Right lobe of liver (tissue), 6 donors: ENCODE results near the gene FAAH. TPM values are rescaled to one million over a fixed set of nuclear protein-coding genes. Genes with fewer than 3 reads are reported as not detected.

Experiments used
- ATAC-seq, 4 donors: fragments of 200-7000 bp; cut with Tn5 transposase; one replicate each; pipeline ENCODE4 v1.9.1; 2020; ENCODE audit warnings: mild to moderate bottlenecking in 4 of 4, moderate library complexity in 4 of 4
- DNase-seq, 3 donors: peaks; one replicate each; pipeline ENCODE4 v3.0.0-alpha.2; 2020
- H3K27ac ChIP-seq, 3 donors: fragments of 200-600 bp; one replicate each; pipeline ENCODE4 v1.8.0; 2022
- H3K27me3 ChIP-seq, 2 donors: fragments of 200-600 bp; one replicate each; pipeline ENCODE4 v1.8.0; 2022
- H3K36me3 ChIP-seq, 4 donors: fragments of 200-600 bp; sonication (generic) in 1 of 4; one replicate each; pipeline versions ENCODE4 v1.5.1 to v1.8.0; 2017 to 2022; ENCODE audit warnings: control low read depth in 1 of 4
- H3K4me1 ChIP-seq, 4 donors: fragments of 200-600 bp; sonication (generic) in 1 of 4; one replicate each; pipeline versions ENCODE4 v1.5.1 to v1.8.0; 2017 to 2022; ENCODE audit warnings: control low read depth in 1 of 4
- H3K4me3 ChIP-seq, 3 donors: fragments of 200-600 bp; one replicate each; pipeline ENCODE4 v1.8.0; 2022
- H3K9me3 ChIP-seq, 4 donors: fragments of 200-600 bp; sonication (generic) in 1 of 4; one replicate each; pipeline versions ENCODE4 v1.5.1 to v1.8.0; 2017 to 2022; ENCODE audit warnings: control low read depth in 1 of 4
- CTCF ChIP-seq, 4 donors: fragments of 200-600 bp in 3 of 4; fragments of 450-650 bp in 1 of 4; IDR thresholded peaks; one replicate each; pipeline versions ENCODE4 v1.5.1 to v1.8.0; 2016 to 2022; ENCODE audit warnings: antibody characterized with exemption in 4 of 4, mild to moderate bottlenecking in 2 of 4
- POLR2A ChIP-seq: fragments of 450-650 bp; IDR thresholded peaks from one replicate; pipeline ENCODE4 v1.6.1; 2017; ENCODE audit warnings: antibody characterized with exemption, mild to moderate bottlenecking
- WGBS: methylation state at CpG from one replicate; pipeline ENCODE4 v1.1.6; 2018; ENCODE audit warnings: low coverage, low lambda C conversion rate; ENCODE audit not compliant: insufficient coverage; ENCODE audit errors: missing lambda C conversion rate; 5-methylcytosine and 5-hydroxymethylcytosine counted together
- intact Hi-C, 2 donors: fragments of 100-400 bp; cut with DNase I; formaldehyde crosslinking; loops; one replicate each; pipeline versions ENCODE4 v1.11.2 to v1.14.1; 2022
- total RNA-seq, 6 experiments: library from RNA; depleted of rRNA in 2 of 6; stranded (reverse); fragments of >200 nt in 2 of 6; fragmentation: NEBNext Ultra II Directional in 3 of 6; extraction: Animal tissue kit (Norgen Biotek cat#: 25700) in 3 of 6; gene quantifications; one replicate each; pipeline versions ENCODE4 v1.1.0 to v1.2.4, GENCODE V29; 2016 to 2023
- donor health status: DM: no; HTN: yes; CAD: no.
- donor health status: DM: no; HTN: no; CAD: no.
- donor health status: DM: no; HTN: no; CAD: no.
- donor health status: DM: no; HTN: yes; CAD: no.
- donor health status: DM: no; HTN: yes; CAD: no.

Gene FAAH
- total RNA-seq, 6 experiments from 2014 or later: 26.6 to 48.7 (median 33.5) TPM

- ATAC-seq (no peak), DNase-seq (no peak)
- intact Hi-C loops: no loop called here
- Histone ChIP-seq H3K9me3 (no peaks in the 10 kb centered on the region), H3K4me1 (no peaks in the 10 kb centered on the region), H3K27ac (no peak overlapping the region), H3K36me3 (no peaks in the 10 kb centered on the region), H3K27me3 (no peaks in the 10 kb centered on the region), H3K4me3 (no peak overlapping the region)
- no CpG with 5 or more reads among the region's 1 CpG for WGBS
- TF ChIP-seq CTCF (IDR thresholded peaks at IDR 0.05) (no peak), POLR2A (no peak)
These were observed 14.1 kb upstream of the FAAH start for GRCh38 chr1:46379996-46380395.

GRCh38 chr1:46380508-46380907 is 13.6 kb upstream of the FAAH start:
- DNase-seq: no peak
- Histone ChIP-seq H3K4me3 (no peak overlapping the region), H3K27me3 (no peaks in the 10 kb centered on the region), H3K4me1 (no peaks in the 10 kb centered on the region), H3K36me3 (no peaks in the 10 kb centered on the region), H3K27ac (no peak overlapping the region), H3K9me3 (no peaks in the 10 kb centered on the region)
- ATAC-seq: no peak
- intact Hi-C loops: no loop called here
- TF ChIP-seq POLR2A: no peak
- TF ChIP-seq CTCF (IDR thresholded peaks at IDR 0.05): no peak

- ATAC-seq: no peak
- no peak overlapping the region for H3K4me3 ChIP-seq
- peaks cover 0 to 7% (median 3%) of the 10 kb centered on the region in 4 donors for H3K4me1 ChIP-seq
- no peaks in the 10 kb centered on the region for H3K27me3 ChIP-seq
- intact Hi-C loops: no loop called here
- no peaks in the 10 kb centered on the region for H3K36me3 ChIP-seq
- H3K27ac ChIP-seq: no peak overlapping the region
- 89% methylated on average over 11 of the region's 12 CpGs for WGBS
- no peak for TF ChIP-seq POLR2A
- TF ChIP-seq CTCF (IDR thresholded peaks at IDR 0.05): no peak
- H3K9me3 ChIP-seq: no peaks in the 10 kb centered on the region
- DNase-seq: no peak
These were observed 607 bp upstream of the FAAH start for GRCh38 chr1:46393510-46393909.

GRCh38 chr1:46394872-46395465 is 852 bp downstream of the FAAH start:
- peak in 1 of 3 donors; percentile 64 for DNase-seq
- Histone ChIP-seq H3K4me1 (peaks cover 0 to 7% (median 3%) of the 10 kb centered on the region in 4 donors), H3K36me3 (no peaks in the 10 kb centered on the region), H3K4me3 (peak overlapping the region; percentile 43 to 71 (median 70)), H3K27me3 (no peaks in the 10 kb centered on the region), H3K27ac (peak overlapping the region in 2 of 3 donors; percentile 77 to 88), H3K9me3 (no peaks in the 10 kb centered on the region)
- ATAC-seq: peak; percentile 21 to 38 (median 30)
- TF ChIP-seq CTCF (IDR thresholded peaks at IDR 0.05) (no peak), POLR2A (no peak)
- 20% methylated on average over 9 of the region's 17 CpGs for WGBS
- intact Hi-C loops: no loop called here
